Astrocyte (in vitro differentiated cells and primary cell): ENCODE data around the gene EPB41L1. TPM values are rescaled to one million over a fixed set of nuclear protein-coding genes. Genes with fewer than 3 reads are reported as not detected.

Experiments
- DNase-seq: peaks from one replicate; pipeline ENCODE4 v3.0.0-alpha.2; 2010; ENCODE audit warnings: low read depth
- FAIRE-seq: peaks from 2 replicates; lab custom pipeline; 2011; peaks lifted over from hg19 to GRCh38; lab: Jason Lieb, UNC
- H2AFZ ChIP-seq: 2 replicates; pipeline ENCODE4 v1.6.0; 2012; ENCODE audit warnings: low read depth, low read length, inconsistent platforms
- H3K27ac ChIP-seq: 2 replicates; pipeline ENCODE4 v1.5.1; 2011; ENCODE audit warnings: low read depth, low read length, inconsistent platforms
- H3K27me3 ChIP-seq: 2 replicates; pipeline ENCODE4 v1.6.0; 2011; ENCODE audit warnings: low read length, inconsistent platforms; ENCODE audit not compliant: insufficient read depth
- H3K36me3 ChIP-seq: 2 replicates; pipeline ENCODE4 v1.5.1; 2011; ENCODE audit warnings: low read length, inconsistent platforms; ENCODE audit not compliant: insufficient read depth
- H3K4me1 ChIP-seq: 2 replicates; pipeline ENCODE4 v1.5.1; 2011; ENCODE audit warnings: low read length, inconsistent platforms; ENCODE audit not compliant: insufficient read depth
- H3K4me2 ChIP-seq: 2 replicates; pipeline ENCODE4 v1.6.0; 2012; ENCODE audit warnings: low read length, inconsistent platforms
- H3K4me3 ChIP-seq: 2 replicates; pipeline ENCODE4 v1.5.1; 2011; ENCODE audit warnings: low read depth, mild to moderate bottlenecking, low read length, inconsistent platforms; ENCODE audit not compliant: insufficient read depth
- H3K79me2 ChIP-seq: 2 replicates; pipeline ENCODE4 v1.6.0; 2012; ENCODE audit warnings: mild to moderate bottlenecking, low read length, inconsistent platforms; ENCODE audit not compliant: insufficient read depth
- H3K9ac ChIP-seq: 2 replicates; pipeline ENCODE4 v1.6.0; 2012; ENCODE audit warnings: mild to moderate bottlenecking, low read length, inconsistent platforms
- H3K9me3 ChIP-seq: 2 replicates; pipeline ENCODE4 v1.5.1; 2012; ENCODE audit warnings: low read depth, mild to moderate bottlenecking, low read length, inconsistent platforms; ENCODE audit not compliant: insufficient read depth
- H4K20me1 ChIP-seq: 2 replicates; pipeline ENCODE4 v1.6.0; 2012; ENCODE audit warnings: low read length, inconsistent platforms; ENCODE audit not compliant: insufficient read depth
- H3K27ac Mint-ChIP-seq: one replicate; pipeline ENCODE4 v1.8.0; 2021; ENCODE audit warnings: mild to moderate bottlenecking, mixed read lengths; ENCODE audit not compliant: unreplicated experiment
- H3K27me3 Mint-ChIP-seq: one replicate; pipeline ENCODE4 v1.8.0; 2021; ENCODE audit warnings: low read depth, mixed read lengths; ENCODE audit not compliant: unreplicated experiment
- H3K36me3 Mint-ChIP-seq: one replicate; pipeline ENCODE4 v1.8.0; 2021; ENCODE audit warnings: low read depth, mixed read lengths; ENCODE audit not compliant: unreplicated experiment
- H3K4me1 Mint-ChIP-seq: one replicate; pipeline ENCODE4 v1.8.0; 2021; ENCODE audit warnings: low read depth, mixed read lengths; ENCODE audit not compliant: unreplicated experiment
- H3K4me3 Mint-ChIP-seq: one replicate; pipeline ENCODE4 v1.8.0; 2021; ENCODE audit warnings: mild to moderate bottlenecking, moderate library complexity, mixed read lengths; ENCODE audit not compliant: unreplicated experiment
- H3K9me3 Mint-ChIP-seq: one replicate; pipeline ENCODE4 v1.8.0; 2021; ENCODE audit warnings: mild to moderate bottlenecking, mixed read lengths; ENCODE audit not compliant: unreplicated experiment
- EZH2 ChIP-seq: IDR thresholded peaks from 2 replicates; pipeline ENCODE4 v1.6.1; 2012; ENCODE audit warnings: mild to moderate bottlenecking, low read length, inconsistent platforms; ENCODE audit not compliant: insufficient read depth
- total RNA-seq: library from RNA; stranded (reverse); gene quantifications from 2 replicates; pipeline ENCODE4 v1.2.1, GENCODE V29; 2021
- TF ChIP-seq, protein P1 (sequence below): IDR thresholded peaks from 2 replicates; pipeline ENCODE4 v1.5.1; 2011; ENCODE audit warnings: low read depth, mild to moderate bottlenecking, inconsistent platforms, low read length, moderate library complexity; ENCODE audit not compliant: insufficient read depth

EPB41L1 gene
- total RNA-seq, 1 donor from 2014 or later, result 39.4 TPM

DNA sequence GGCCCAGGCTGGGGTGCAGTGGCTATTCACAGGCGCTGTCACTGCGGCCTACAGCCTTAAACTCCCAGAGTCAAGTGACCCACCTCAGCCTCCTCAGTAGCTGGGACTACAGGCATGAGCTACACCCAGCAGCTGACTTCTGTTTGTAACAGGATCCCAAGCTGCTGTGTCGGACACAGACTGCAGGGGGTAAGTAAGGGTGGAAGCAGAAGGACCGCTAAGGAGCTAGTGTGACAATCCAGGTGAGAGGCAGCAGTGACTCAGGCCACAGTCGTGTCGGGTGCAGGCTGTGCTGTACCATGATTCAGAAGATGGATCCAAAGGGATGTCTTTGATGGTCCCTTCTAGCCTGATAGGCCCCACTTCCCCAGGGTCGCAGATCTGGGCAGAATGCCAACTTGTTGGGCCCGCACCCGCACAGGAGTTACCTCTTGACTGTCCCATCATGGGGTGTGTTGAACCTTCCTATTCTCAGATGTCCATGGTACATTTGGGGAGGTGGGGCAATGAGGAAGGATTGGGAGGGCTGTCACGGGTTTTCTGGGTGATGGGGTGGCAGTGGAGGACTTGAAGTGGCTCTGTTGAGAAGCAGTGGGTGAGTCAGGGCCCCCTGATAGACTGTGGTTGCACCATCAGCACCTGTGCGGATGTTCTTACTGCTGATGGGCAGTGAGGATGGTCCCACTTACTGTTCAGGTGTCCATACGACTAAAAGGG is 107.0 kb downstream of the EPB41L1 start:
- FAIRE-seq (no peak), DNase-seq (no peak)

GRCh38 chr20:36262440-36262839 is 107.9 kb downstream of the EPB41L1 start:
- Histone ChIP-seq H3K79me2 (no peaks in the 10 kb centered on the region), H3K27me3 (no peaks in the 10 kb centered on the region), H3K27ac (no peak overlapping the region), H2AFZ (no peak overlapping the region), H3K4me3 (no peak overlapping the region), H3K36me3 (no peaks in the 10 kb centered on the region), H3K9ac (no peak overlapping the region), H3K4me1 (no peaks in the 10 kb centered on the region), H3K4me2 (no peak overlapping the region), H3K9me3 (no peaks in the 10 kb centered on the region), H4K20me1 (no peaks in the 10 kb centered on the region)
- no peak for DNase-seq
- FAIRE-seq, result no peak
- no peak overlapping the region for H3K4me3 Mint-ChIP-seq
- no peaks in the 10 kb centered on the region for H3K9me3 Mint-ChIP-seq
- H3K4me1 Mint-ChIP-seq, result no peaks in the 10 kb centered on the region
- TF ChIP-seq, protein P1, sequence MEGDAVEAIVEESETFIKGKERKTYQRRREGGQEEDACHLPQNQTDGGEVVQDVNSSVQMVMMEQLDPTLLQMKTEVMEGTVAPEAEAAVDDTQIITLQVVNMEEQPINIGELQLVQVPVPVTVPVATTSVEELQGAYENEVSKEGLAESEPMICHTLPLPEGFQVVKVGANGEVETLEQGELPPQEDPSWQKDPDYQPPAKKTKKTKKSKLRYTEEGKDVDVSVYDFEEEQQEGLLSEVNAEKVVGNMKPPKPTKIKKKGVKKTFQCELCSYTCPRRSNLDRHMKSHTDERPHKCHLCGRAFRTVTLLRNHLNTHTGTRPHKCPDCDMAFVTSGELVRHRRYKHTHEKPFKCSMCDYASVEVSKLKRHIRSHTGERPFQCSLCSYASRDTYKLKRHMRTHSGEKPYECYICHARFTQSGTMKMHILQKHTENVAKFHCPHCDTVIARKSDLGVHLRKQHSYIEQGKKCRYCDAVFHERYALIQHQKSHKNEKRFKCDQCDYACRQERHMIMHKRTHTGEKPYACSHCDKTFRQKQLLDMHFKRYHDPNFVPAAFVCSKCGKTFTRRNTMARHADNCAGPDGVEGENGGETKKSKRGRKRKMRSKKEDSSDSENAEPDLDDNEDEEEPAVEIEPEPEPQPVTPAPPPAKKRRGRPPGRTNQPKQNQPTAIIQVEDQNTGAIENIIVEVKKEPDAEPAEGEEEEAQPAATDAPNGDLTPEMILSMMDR, result no peak
- TF ChIP-seq EZH2, result no peak
- H3K36me3 Mint-ChIP-seq, result no peaks in the 10 kb centered on the region
- no peak overlapping the region for H3K27ac Mint-ChIP-seq
- peaks cover 11% of the 10 kb centered on the region for H3K27me3 Mint-ChIP-seq

More for the DNA sequence above, 107.0 kb downstream of the EPB41L1 start:
- H3K36me3 Mint-ChIP-seq, result peaks cover 5% of the 10 kb centered on the region
- H3K4me3 ChIP-seq, result no peak overlapping the region
- no peaks in the 10 kb centered on the region for H3K9me3 Mint-ChIP-seq
- no peak overlapping the region for H2AFZ ChIP-seq
- no peaks in the 10 kb centered on the region for H3K9me3 ChIP-seq
- peaks cover 3% of the 10 kb centered on the region for H3K36me3 ChIP-seq
- H3K27me3 Mint-ChIP-seq, result peaks cover 9% of the 10 kb centered on the region
- no peak overlapping the region for H3K9ac ChIP-seq
- no peaks in the 10 kb centered on the region for H3K27me3 ChIP-seq
- H4K20me1 ChIP-seq, result no peaks in the 10 kb centered on the region
- no peak overlapping the region for H3K4me3 Mint-ChIP-seq
- H3K4me1 Mint-ChIP-seq, result no peaks in the 10 kb centered on the region
- H3K4me1 ChIP-seq, result no peaks in the 10 kb centered on the region
- no peak overlapping the region for H3K4me2 ChIP-seq
- H3K79me2 ChIP-seq, result no peaks in the 10 kb centered on the region
- TF ChIP-seq, protein P1, result no peak
- no peak for TF ChIP-seq EZH2
- H3K27ac Mint-ChIP-seq, result no peak overlapping the region
- no peak overlapping the region for H3K27ac ChIP-seq
